ENCODE measurements around the gene CCL11. TPM values are rescaled to one million over a fixed set of nuclear protein-coding genes. Genes with fewer than 3 reads are reported as not detected.

CCL11 gene
- polyA plus RNA-seq, 1 of the 3 experiments (the other 2 are of a cell fraction) = not detected

GRCh38 chr17:34306466-34306865 is 20.9 kb downstream of the CCL11 start:
- peak; percentile 32 for DNase-seq
- H3K9ac ChIP-seq = no peak overlapping the region
- no peaks in the 10 kb centered on the region for H3K9me2 ChIP-seq
- H3K27ac ChIP-seq (ENCODE audit: low read depth in 2 of 2, low read length in 1 of 2) = no peak overlapping the region
- no peak overlapping the region; the same call in 1 of the 2 replicates for H2AFZ ChIP-seq (ENCODE audit: low read depth)
- no peaks in the 10 kb centered on the region for H3K79me2 ChIP-seq (ENCODE audit: insufficient read depth)
- H3K4me2 ChIP-seq = no peak overlapping the region
- H3K36me3 ChIP-seq (replicated peaks in 1 of 2; ENCODE audit: control insufficient read depth in 1 of 2, insufficient read depth in 2 of 2, low read length in 1 of 2) = no peaks in the 10 kb centered on the region
- CTCF ChIA-PET = interaction anchor here (0.7 to 3.0 kb wide), 8 partner anchors 17 to 110 kb away, joined by 3 to 17 read pairs (median 4); no protein-coding TSS in a partner anchor
- 0 out of 4 replicates have a peak, but pooled peaks cover 0 to under 1% of the 10 kb centered on the region in 2 experiments for H3K4me1 ChIP-seq (ENCODE audit: control insufficient read depth in 1 of 2, insufficient read depth in 2 of 2, low read depth in 1 of 2, low read length in 1 of 2)
- WGBS (ENCODE audit: low lambda C conversion rate) = 28% methylated on average over 3 of the region's 3 CpGs
- H3F3A ChIP-seq (replicated peaks; ENCODE audit: insufficient read depth) = no peaks in the 10 kb centered on the region
- H4K20me1 ChIP-seq (ENCODE audit: insufficient read depth) = no peaks in the 10 kb centered on the region
- H3K27me3 ChIP-seq (ENCODE audit: insufficient read depth) = no peaks in the 10 kb centered on the region
- POLR2A ChIA-PET = no interaction called here
- no peaks in the 10 kb centered on the region for H3K9me3 ChIP-seq
- no peak overlapping the region for H3K4me3 ChIP-seq (ENCODE audit: low read depth in 2 of 2, low read length in 1 of 2)
- TF ChIP-seq ZBTB33 (IDR thresholded peaks at IDR 0.05; ENCODE audit: borderline replicate concordance, low read depth) = no peak
- no peak for TF ChIP-seq MAX (IDR thresholded peaks at IDR 0.05; ENCODE audit: low read depth)
- no peak for TF ChIP-seq EP300 (IDR thresholded peaks at IDR 0.05; ENCODE audit: borderline replicate concordance in 1 of 2, low read depth in 1 of 2, low read length in 1 of 2)
- no peak for TF ChIP-seq FOXM1 (IDR thresholded peaks at IDR 0.05; ENCODE audit: low read depth)
- TF ChIP-seq CHD2 (IDR thresholded peaks at IDR 0.05; ENCODE audit: low read length, partially characterized antibody) = no peak
- TF ChIP-seq CTCF (IDR thresholded peaks at IDR 0.05) = peak; percentile 75
- peak; percentile 70 for TF ChIP-seq RAD21 (IDR thresholded peaks at IDR 0.05; ENCODE audit: low read length)
- peak; percentile 6; the same call in 1 of the 2 replicates for TF ChIP-seq JUND (IDR thresholded peaks at IDR 0.05)
- no peak for TF ChIP-seq PBX3 (IDR thresholded peaks at IDR 0.05)
- TF ChIP-seq SMC3 (IDR thresholded peaks at IDR 0.05; ENCODE audit: low read depth, low read length) = peak; percentile 75
- TF ChIP-seq MXI1 (IDR thresholded peaks at IDR 0.05; ENCODE audit: low read depth, low read length) = no peak
- TF ChIP-seq TCF12 (IDR thresholded peaks at IDR 0.05) = peak; percentile 14; the same call in 1 of the 2 replicates
- no peak for TF ChIP-seq GATA2 (CRISPR knock-in tag; IDR thresholded peaks at IDR 0.05)
- no peak for TF ChIP-seq REST (IDR thresholded peaks at IDR 0.05; ENCODE audit: low read depth, low read length)
- TF ChIP-seq NRF1 (IDR thresholded peaks at IDR 0.05; ENCODE audit: low read depth, low read length) = no peak
- no peak for TF ChIP-seq EZH2phosphoT487 (IDR thresholded peaks at IDR 0.05; ENCODE audit: borderline replicate concordance, low read depth)
- no peak for TF ChIP-seq IRF3 (IDR thresholded peaks at IDR 0.05; ENCODE audit: low read depth, low read length)
- no peak for TF ChIP-seq RXRA (IDR thresholded peaks at IDR 0.05; ENCODE audit: borderline replicate concordance, low read depth)
- TF ChIP-seq ELF1 (IDR thresholded peaks at IDR 0.05) = no peak
- no peak for TF ChIP-seq USF1 (IDR thresholded peaks at IDR 0.05; ENCODE audit: borderline replicate concordance, low read depth)
- TF ChIP-seq USF2 (IDR thresholded peaks at IDR 0.05; ENCODE audit: borderline replicate concordance, low read depth, low read length) = no peak
- TF ChIP-seq YY1 (IDR thresholded peaks at IDR 0.05; ENCODE audit: low read depth) = no peak

All from SK-N-SH (cell line).